HFF-Myc (cell line): ENCODE measurements around the gene B4GALT7.
A peak's percentile ranks its signal among the peaks of the same experiment; 100 is the strongest.
"Not testable (repeated sequence)": the region's sequence is repeated elsewhere in the genome, so short reads cannot be mapped to it uniquely, and the experiment has no call there.

Source experiments
- DNase-seq: peaks from one replicate; pipeline ENCODE4 v3.0.0-alpha.2; 2011; ENCODE audit warnings: low read depth; ENCODE audit errors: extremely low read depth
- H3K4me3 ChIP-seq: replicated peaks from 2 replicates; pipeline ENCODE4 v1.5.1; 2011; ENCODE audit warnings: low read depth, mild to moderate bottlenecking, control low read depth, low read length
- CTCF ChIP-seq: IDR thresholded peaks from 2 replicates; pipeline ENCODE4 v1.5.1; 2012; ENCODE audit warnings: mild to moderate bottlenecking, low read depth, low read length, control low read depth; ENCODE audit errors: missing control alignments

Gene B4GALT7

GRCh38 chr5:177557041-177557647 is 42.8 kb upstream of the B4GALT7 start:
- no peak for TF ChIP-seq CTCF
- H3K4me3 ChIP-seq: no peak overlapping the region
- DNase-seq: peak; percentile 68

- no peak for DNase-seq
- H3K4me3 ChIP-seq: no peak overlapping the region
- TF ChIP-seq CTCF: no peak
These were observed 42.1 kb upstream of the B4GALT7 start for GRCh38 chr5:177557796-177558195.

GRCh38 chr5:177559446-177559941 is 40.4 kb upstream of the B4GALT7 start:
- H3K4me3 ChIP-seq, DNase-seq: not testable (repeated sequence)

- no peak overlapping the region for H3K4me3 ChIP-seq
- no peak for TF ChIP-seq CTCF
- DNase-seq: no peak
These were observed 34.9 kb upstream of the B4GALT7 start for GRCh38 chr5:177565046-177565445.

GRCh38 chr5:177568326-177568725 is 31.6 kb upstream of the B4GALT7 start:
- no peak for TF ChIP-seq CTCF
- no peak overlapping the region for H3K4me3 ChIP-seq
- DNase-seq: no peak

GRCh38 chr5:177569894-177570293 is 30.0 kb upstream of the B4GALT7 start:
- H3K4me3 ChIP-seq: no peak overlapping the region
- TF ChIP-seq CTCF: no peak
- no peak for DNase-seq

GRCh38 chr5:177575488-177575887 is 24.4 kb upstream of the B4GALT7 start:
- no peak for TF ChIP-seq CTCF
- no peak for DNase-seq
- no peak overlapping the region for H3K4me3 ChIP-seq
